A549 (cell line): ENCODE measurements around the gene SPINDOC. TPM values are rescaled to one million over a fixed set of nuclear protein-coding genes. Genes with fewer than 3 reads are reported as not detected.

Source experiments
- ATAC-seq, 2 experiments: fragments of 200-7000 bp in 1 of 2; fragments of >200 bp in 1 of 2; cut with Nextera tagmentation in 1 of 2; cut with Tn5 transposase in 1 of 2; 3 replicates each; pipeline versions ENCODE4 v1.8.0 to v1.9.1; 2018 to 2020; ENCODE audit warnings: mild to moderate bottlenecking in 1 of 2, moderate library complexity in 1 of 2
- CTCF ChIA-PET: fragments of 300-600 bp; sonication (Branson Sonifier 250); formaldehyde crosslinking; extraction: SDS; loops from one replicate; lab custom pipeline; 2021; ENCODE audit warnings: antibody characterized with exemption, inconsistent platforms; lab: Yijun Ruan, JAX
- POLR2A ChIA-PET: fragments of 350-600 bp; formaldehyde crosslinking; extraction: SDS; loops from one replicate; lab custom pipeline; 2021; ENCODE audit warnings: antibody characterized with exemption, inconsistent platforms; lab: Yijun Ruan, JAX
- DNase-seq, 2 experiments: peaks; one replicate each; pipeline versions ENCODE4 v3.0.0 to v3.0.0-alpha.2; 2011 to 2016; ENCODE audit warnings: low read depth in 1 of 2, low spot score in 1 of 2
- FAIRE-seq: peaks from 2 replicates; lab custom pipeline; 2011; peaks lifted over from hg19 to GRCh38; lab: Jason Lieb, UNC
- H3K27ac ChIP-seq, 2 experiments: fragments of >200 bp; sonication (Bioruptor Twin); formaldehyde crosslinking; 3 replicates each; pipeline ENCODE4 v1.5.1; 2016 to 2017
- H3K4me1 ChIP-seq: fragments of >200 bp; sonication (Bioruptor Twin); formaldehyde crosslinking; 3 replicates; pipeline ENCODE4 v1.6.1; 2016
- H3K4me2 ChIP-seq: fragments of >200 bp; sonication (Bioruptor Twin); formaldehyde crosslinking; 3 replicates; pipeline ENCODE4 v1.6.1; 2016
- H3K4me3 ChIP-seq: fragments of >200 bp; sonication (Bioruptor Twin); formaldehyde crosslinking; 3 replicates; pipeline ENCODE4 v1.5.1; 2016
- H3K9me3 ChIP-seq: fragments of >200 bp; sonication (Bioruptor Twin); formaldehyde crosslinking; 3 replicates; pipeline ENCODE4 v1.6.1; 2016
- CBX2 ChIP-seq: fragments of 200-600 bp; sonication (generic); IDR thresholded peaks from 2 replicates; pipeline ENCODE4 v1.6.1; 2016; ENCODE audit warnings: low read depth, mild to moderate bottlenecking, borderline replicate concordance
- ESRRA ChIP-seq: fragments of 150-350 bp; IDR thresholded peaks from 2 replicates; pipeline ENCODE4 v1.6.1; 2014; ENCODE audit warnings: mild to moderate bottlenecking, low read length, borderline replicate concordance
- FOSB ChIP-seq: fragments of 250-450 bp; sonication (Bioruptor Pico); IDR thresholded peaks from 2 replicates; pipeline ENCODE4 v1.5.0; 2020; ENCODE audit warnings: mild to moderate bottlenecking, moderate library complexity
- FOXS1 ChIP-seq: fragments of 250-450 bp; sonication (Bioruptor Pico); IDR thresholded peaks from 2 replicates; pipeline ENCODE4 v1.5.0; 2020; ENCODE audit warnings: mild to moderate bottlenecking, moderate library complexity
- GATA3 ChIP-seq: IDR thresholded peaks from 2 replicates; pipeline ENCODE4 v1.6.1; 2012; ENCODE audit warnings: borderline replicate concordance
- HEYL ChIP-seq: fragments of 250-450 bp; sonication (Bioruptor Pico); IDR thresholded peaks from 2 replicates; pipeline ENCODE4 v1.8.0; 2021; ENCODE audit warnings: mild to moderate bottlenecking, moderate library complexity
- HOXA7 ChIP-seq: fragments of 250-450 bp; sonication (Bioruptor Pico); IDR thresholded peaks from 2 replicates; pipeline ENCODE4 v1.5.0; 2020; ENCODE audit warnings: mild to moderate bottlenecking, moderate library complexity
- HOXB5 ChIP-seq: fragments of 250-450 bp; sonication (Bioruptor Pico); IDR thresholded peaks from 2 replicates; pipeline ENCODE4 v1.5.0; 2020; ENCODE audit warnings: mild to moderate bottlenecking, moderate library complexity
- KDM1A ChIP-seq: fragments of 200-600 bp; sonication (generic); IDR thresholded peaks from 2 replicates; pipeline ENCODE4 v1.6.1; 2016; ENCODE audit warnings: low read depth, mild to moderate bottlenecking
- MAFK ChIP-seq: fragments of 450-650 bp; IDR thresholded peaks from 2 replicates; pipeline ENCODE4 v1.6.1; 2014; ENCODE audit not compliant: partially characterized antibody
- MYC ChIP-seq: IDR thresholded peaks from 2 replicates; pipeline ENCODE4 v1.6.1; 2012; ENCODE audit warnings: mild to moderate bottlenecking, inconsistent platforms, low read length, improper control_type of control experiment, borderline replicate concordance
- NPAS2 ChIP-seq: fragments of 250-450 bp; sonication (Bioruptor Pico); IDR thresholded peaks from 2 replicates; pipeline ENCODE4 v1.8.0; 2022; ENCODE audit warnings: mild to moderate bottlenecking, moderate library complexity, borderline replicate concordance
- POLR2A ChIP-seq: IDR thresholded peaks from 2 replicates; pipeline ENCODE4 v1.6.1; 2012; ENCODE audit warnings: mild to moderate bottlenecking, low read length
- RAD21 ChIP-seq, 2 experiments: fragments of >200 bp in 1 of 2; sonication (Bioruptor Twin) in 1 of 2; formaldehyde crosslinking in 1 of 2; IDR thresholded peaks in 1 of 2; conservative IDR thresholded peaks in 1 of 2; 2 replicates in 1 of 2; 3 replicates in 1 of 2; pipeline ENCODE4 v1.6.1; 2012 to 2018; ENCODE audit warnings: inconsistent platforms in 1 of 2
- RCOR1 ChIP-seq: fragments of 150-350 bp; IDR thresholded peaks from 2 replicates; pipeline ENCODE4 v1.6.1; 2014; ENCODE audit warnings: antibody characterized with exemption, low read length, low read depth
- SMC3 ChIP-seq: fragments of >200 bp; sonication (Bioruptor Twin); formaldehyde crosslinking; IDR thresholded peaks from 3 replicates; pipeline ENCODE4 v1.6.1; 2018; ENCODE audit warnings: inconsistent platforms
- SREBF2 ChIP-seq: fragments of 450-650 bp; IDR thresholded peaks from 2 replicates; pipeline ENCODE4 v1.6.1; 2014; ENCODE audit warnings: mild to moderate bottlenecking, moderate library complexity
- ZC3H11A ChIP-seq: fragments of 450-650 bp; IDR thresholded peaks from 2 replicates; pipeline ENCODE4 v1.6.1; 2014; ENCODE audit warnings: antibody characterized with exemption, mild to moderate bottlenecking
- ZNF302 ChIP-seq: fragments of 250-450 bp; sonication (Bioruptor Pico); IDR thresholded peaks from 2 replicates; pipeline ENCODE4 v1.9.0; 2021; ENCODE audit warnings: inconsistent platforms, mild to moderate bottlenecking, moderate library complexity
- WGBS: methylation state at CpG from one replicate; pipeline ENCODE4 v1.1.6; 2017; ENCODE audit errors: missing lambda C conversion rate; 5-methylcytosine and 5-hydroxymethylcytosine counted together
- polyA plus RNA-seq, 4 experiments: library from polyadenylated mRNA; depleted of rRNA in 3 of 4; stranded (reverse); fragments of >200 nt; fragmentation: RNase III in 1 of 4; extraction: RNeasy Plus Mini Kit Qiagen cat#74134 plus additional on column Dnase treatment in 1 of 4; gene quantifications; 2 replicates in 3 of 4; 3 replicates in 1 of 4; pipeline ENCODE4 v1.2.3, GENCODE V29; 2011 to 2017
- TF ChIP-seq, protein P1 (sequence below): fragments of >200 bp; sonication (Bioruptor Twin); formaldehyde crosslinking; IDR thresholded peaks from 3 replicates; pipeline ENCODE4 v1.6.1; 2016
- TF ChIP-seq, protein P2 (sequence below): fragments of >200 bp; sonication (Bioruptor Twin); formaldehyde crosslinking; IDR thresholded peaks from 3 replicates; pipeline ENCODE4 v1.5.1; 2016
- TF ChIP-seq, protein P3 (sequence below): fragments of >200 bp; sonication (Bioruptor Twin); formaldehyde crosslinking; IDR thresholded peaks from 2 replicates; pipeline ENCODE4 v1.6.1; 2016
- TF ChIP-seq, protein P4 (sequence below): IDR thresholded peaks from 2 replicates; pipeline ENCODE4 v1.6.1; 2012
- TF ChIP-seq, protein P5 (sequence below): fragments of 250-450 bp; sonication (Bioruptor Pico); IDR thresholded peaks from 2 replicates; pipeline ENCODE4 v1.5.0; 2021; ENCODE audit warnings: mild to moderate bottlenecking, moderate library complexity, borderline replicate concordance

Gene SPINDOC
- polyA plus RNA-seq, 2 of the 4 experiments (the other 2 are of a cell fraction) = 17.6 to 34.8 TPM

DNA sequence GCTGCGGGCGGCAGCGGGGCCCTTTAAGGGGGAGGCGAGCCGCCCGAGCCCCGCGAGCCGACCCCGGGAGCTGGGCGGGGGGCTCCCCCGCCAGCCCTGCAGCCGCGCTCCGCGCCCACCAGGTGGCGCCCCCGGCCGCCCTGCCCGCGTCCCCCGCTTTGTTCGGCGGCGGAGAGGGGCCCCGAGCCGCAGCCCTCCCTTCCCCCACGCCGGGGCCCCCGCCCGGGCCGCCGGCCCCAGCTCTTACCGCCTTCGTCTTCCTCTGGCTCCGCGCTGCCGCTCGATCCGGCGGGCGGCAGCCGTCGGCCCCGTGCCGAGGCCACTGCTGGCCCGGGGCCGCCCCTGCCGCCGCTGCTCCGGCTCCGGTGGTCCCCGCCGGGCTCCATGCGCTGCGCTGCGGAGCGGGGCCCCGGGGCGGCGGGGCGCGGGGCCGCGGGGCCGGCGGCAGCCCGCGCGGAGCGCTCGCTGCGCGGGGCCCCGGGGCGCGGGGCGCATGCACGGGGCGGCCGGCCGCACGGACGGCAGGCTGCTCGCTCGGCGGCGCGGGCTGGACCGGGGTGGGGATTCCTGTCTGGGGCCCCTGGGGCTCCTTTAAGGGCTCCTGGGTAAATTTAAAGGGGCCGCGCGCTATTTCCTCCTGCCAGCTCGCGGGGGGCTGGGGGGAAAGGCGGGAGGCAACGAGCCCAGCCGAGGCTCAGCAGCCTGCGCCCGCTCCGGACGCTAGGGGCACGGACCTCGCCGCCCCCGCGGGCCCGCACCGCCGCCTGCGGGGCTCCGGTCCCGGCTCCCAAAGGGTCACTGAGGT, 44.8 kb upstream of the SPINDOC start, which contains the start of gene ZFTA:
Gene ZFTA, minus strand, starts transcription at position 539 of the 805 bp plus-strand sequence. Its CDS starts 153 bp downstream, at position 386.
- ATAC-seq = peak; percentile 50 to 59
- Histone ChIP-seq H3K9me3 (no peaks in the 10 kb centered on the region), H3K4me1 (peaks cover 30% of the 10 kb centered on the region), H3K4me3 (peak within 1 kb of the TSS; percentile 63), H3K4me2 (peak within 1 kb of the TSS; percentile 82), H3K27ac (peak within 1 kb of the TSS; percentile 89 to 99)
- POLR2A ChIA-PET = interaction anchor here (0.5 to 1.4 kb wide), 2 partner anchors 40 to 97 kb away, joined by 3 to 4 read pairs; partner anchors contain the start of gene ATL3
- TF ChIP-seq SREBF2 = no peak
- TF ChIP-seq CBX2 = no peak
- no peak for TF ChIP-seq FOSB (CRISPR knock-in tag)
- no peak for TF ChIP-seq KDM1A
- TF ChIP-seq RAD21 (conservative IDR thresholded peaks at IDR 0.05 in 1 of 2, IDR thresholded peaks at IDR 0.05 in 1 of 2) = peak; percentile 34 to 81; a peak in 4 of 5 replicates
- TF ChIP-seq, protein P1, sequence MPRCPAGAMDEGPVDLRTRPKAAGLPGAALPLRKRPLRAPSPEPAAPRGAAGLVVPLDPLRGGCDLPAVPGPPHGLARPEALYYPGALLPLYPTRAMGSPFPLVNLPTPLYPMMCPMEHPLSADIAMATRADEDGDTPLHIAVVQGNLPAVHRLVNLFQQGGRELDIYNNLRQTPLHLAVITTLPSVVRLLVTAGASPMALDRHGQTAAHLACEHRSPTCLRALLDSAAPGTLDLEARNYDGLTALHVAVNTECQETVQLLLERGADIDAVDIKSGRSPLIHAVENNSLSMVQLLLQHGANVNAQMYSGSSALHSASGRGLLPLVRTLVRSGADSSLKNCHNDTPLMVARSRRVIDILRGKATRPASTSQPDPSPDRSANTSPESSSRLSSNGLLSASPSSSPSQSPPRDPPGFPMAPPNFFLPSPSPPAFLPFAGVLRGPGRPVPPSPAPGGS = no peak
- TF ChIP-seq NPAS2 = no peak
- TF ChIP-seq, protein P2, sequence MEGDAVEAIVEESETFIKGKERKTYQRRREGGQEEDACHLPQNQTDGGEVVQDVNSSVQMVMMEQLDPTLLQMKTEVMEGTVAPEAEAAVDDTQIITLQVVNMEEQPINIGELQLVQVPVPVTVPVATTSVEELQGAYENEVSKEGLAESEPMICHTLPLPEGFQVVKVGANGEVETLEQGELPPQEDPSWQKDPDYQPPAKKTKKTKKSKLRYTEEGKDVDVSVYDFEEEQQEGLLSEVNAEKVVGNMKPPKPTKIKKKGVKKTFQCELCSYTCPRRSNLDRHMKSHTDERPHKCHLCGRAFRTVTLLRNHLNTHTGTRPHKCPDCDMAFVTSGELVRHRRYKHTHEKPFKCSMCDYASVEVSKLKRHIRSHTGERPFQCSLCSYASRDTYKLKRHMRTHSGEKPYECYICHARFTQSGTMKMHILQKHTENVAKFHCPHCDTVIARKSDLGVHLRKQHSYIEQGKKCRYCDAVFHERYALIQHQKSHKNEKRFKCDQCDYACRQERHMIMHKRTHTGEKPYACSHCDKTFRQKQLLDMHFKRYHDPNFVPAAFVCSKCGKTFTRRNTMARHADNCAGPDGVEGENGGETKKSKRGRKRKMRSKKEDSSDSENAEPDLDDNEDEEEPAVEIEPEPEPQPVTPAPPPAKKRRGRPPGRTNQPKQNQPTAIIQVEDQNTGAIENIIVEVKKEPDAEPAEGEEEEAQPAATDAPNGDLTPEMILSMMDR = peak; percentile 95
- no peak for TF ChIP-seq HEYL (CRISPR knock-in tag)
- TF ChIP-seq MAFK = no peak
- TF ChIP-seq, protein P3, sequence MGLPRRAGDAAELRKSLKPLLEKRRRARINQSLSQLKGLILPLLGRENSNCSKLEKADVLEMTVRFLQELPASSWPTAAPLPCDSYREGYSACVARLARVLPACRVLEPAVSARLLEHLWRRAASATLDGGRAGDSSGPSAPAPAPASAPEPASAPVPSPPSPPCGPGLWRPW = no peak
- no peak for TF ChIP-seq GATA3
- TF ChIP-seq ESRRA = no peak
- TF ChIP-seq, protein P4, sequence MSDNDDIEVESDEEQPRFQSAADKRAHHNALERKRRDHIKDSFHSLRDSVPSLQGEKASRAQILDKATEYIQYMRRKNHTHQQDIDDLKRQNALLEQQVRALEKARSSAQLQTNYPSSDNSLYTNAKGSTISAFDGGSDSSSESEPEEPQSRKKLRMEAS = peak; percentile 34
- no peak for TF ChIP-seq ZC3H11A
- no peak for TF ChIP-seq ZNF302
- no peak for TF ChIP-seq HOXA7 (CRISPR knock-in tag)
- TF ChIP-seq SMC3 = peak; percentile 82
- TF ChIP-seq RCOR1 = no peak
- TF ChIP-seq MYC = no peak
- TF ChIP-seq POLR2A = no peak
- DNase-seq = peak; percentile 51 to 68
- no peak for FAIRE-seq
- no CpG with 5 or more reads among the region's 113 CpGs for WGBS
- CTCF ChIA-PET = interaction anchor here (0.7 to 4.3 kb wide), 57 partner anchors 10 to 386 kb away, joined by 3 to 32 read pairs (median 4); partner anchors contain the start of genes RCOR2 and SPINDOC

DNA sequence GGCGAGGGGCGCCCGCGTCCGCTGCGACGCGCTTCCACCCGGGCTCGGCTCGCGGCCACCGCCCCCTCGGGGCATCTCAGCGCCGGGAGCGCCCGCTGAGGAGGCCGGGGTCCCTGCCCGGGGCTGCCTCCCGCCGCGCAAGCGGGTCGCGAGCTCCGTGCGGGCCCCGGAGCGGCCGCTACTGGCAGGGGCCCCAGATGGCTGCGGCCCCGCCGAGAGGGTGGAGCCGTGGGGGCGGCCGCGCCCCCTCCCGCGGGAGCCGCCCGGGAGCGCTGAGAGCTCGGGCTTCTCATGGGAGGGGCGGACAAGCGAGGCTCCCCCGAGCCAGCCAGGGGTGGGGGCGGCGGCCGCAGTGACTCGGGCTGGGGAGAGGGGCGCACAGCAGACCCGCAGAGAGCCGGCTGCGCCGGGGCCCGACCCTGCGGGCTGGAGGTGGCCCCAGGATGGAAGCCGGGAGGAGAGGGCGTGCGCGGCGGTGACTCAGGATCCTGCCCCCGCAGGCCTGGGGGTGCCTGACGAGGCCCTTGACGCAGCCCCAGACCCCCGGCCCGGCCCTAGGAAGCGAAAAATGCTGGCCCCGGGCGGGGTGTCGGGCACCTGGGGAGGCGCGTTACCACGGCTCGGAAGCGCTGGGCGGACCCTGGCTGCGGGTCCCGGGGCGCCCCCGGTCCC, 44.1 kb upstream of the SPINDOC start:
- H3K9me3 ChIP-seq = no peaks in the 10 kb centered on the region
- ATAC-seq = peak; percentile 42 to 64
- DNase-seq = no peak
- CTCF ChIA-PET = interaction anchor here (1.1 to 4.3 kb wide), 18 partner anchors 12 to 380 kb away, joined by 3 to 32 read pairs (median 6); partner anchors contain the start of gene SPINDOC
- H3K4me3 ChIP-seq = peak overlapping the region; percentile 63
- POLR2A ChIA-PET = interaction anchor here (0.5 kb wide), 1 partner anchor 39 kb away, joined by 3 read pairs; no protein-coding TSS in a partner anchor
- peaks cover 30% of the 10 kb centered on the region for H3K4me1 ChIP-seq
- FAIRE-seq = no peak
- TF ChIP-seq HOXB5 (CRISPR knock-in tag) = no peak
- TF ChIP-seq FOXS1 = no peak
- TF ChIP-seq POLR2A = peak; percentile 38; the same call in 1 of the 2 replicates
- TF ChIP-seq MYC = no peak
- TF ChIP-seq, protein P4 = no peak; the same call in 1 of the 2 replicates
- TF ChIP-seq, protein P3 = no peak
- no peak for TF ChIP-seq ZNF302
- TF ChIP-seq, protein P5, sequence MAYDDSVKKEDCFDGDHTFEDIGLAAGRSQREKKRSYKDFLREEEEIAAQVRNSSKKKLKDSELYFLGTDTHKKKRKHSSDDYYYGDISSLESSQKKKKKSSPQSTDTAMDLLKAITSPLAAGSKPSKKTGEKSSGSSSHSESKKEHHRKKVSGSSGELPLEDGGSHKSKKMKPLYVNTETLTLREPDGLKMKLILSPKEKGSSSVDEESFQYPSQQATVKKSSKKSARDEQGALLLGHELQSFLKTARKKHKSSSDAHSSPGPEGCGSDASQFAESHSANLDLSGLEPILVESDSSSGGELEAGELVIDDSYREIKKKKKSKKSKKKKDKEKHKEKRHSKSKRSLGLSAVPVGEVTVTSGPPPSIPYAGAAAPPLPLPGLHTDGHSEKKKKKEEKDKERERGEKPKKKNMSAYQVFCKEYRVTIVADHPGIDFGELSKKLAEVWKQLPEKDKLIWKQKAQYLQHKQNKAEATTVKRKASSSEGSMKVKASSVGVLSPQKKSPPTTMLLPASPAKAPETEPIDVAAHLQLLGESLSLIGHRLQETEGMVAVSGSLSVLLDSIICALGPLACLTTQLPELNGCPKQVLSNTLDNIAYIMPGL (CRISPR knock-in tag) = no peak
- TF ChIP-seq, all 56 proteins: peak for 1
- 47% methylated on average over 12 of the region's 82 CpGs for WGBS
- Histone ChIP-seq H3K4me2 (peak overlapping the region; percentile 81), H3K27ac (peak overlapping the region; percentile 89 to 99)
